ENCODE measurements around the gene AMIGO1. TPM values are rescaled to one million over a fixed set of nuclear protein-coding genes. Genes with fewer than 3 reads are reported as not detected.

AMIGO1 gene
- total RNA-seq, 2 experiments from 2014 or later, result 1.8 to 2.0 TPM

GRCh38 chr1:109492779-109493178, 16.7 kb downstream of the AMIGO1 start:
- Mint-ChIP-seq H3K27me3 (no peaks in the 10 kb centered on the region), H3K36me3 (ENCODE audit: low read depth) (peaks cover 12% of the 10 kb centered on the region), H3K27ac (no peak overlapping the region), H3K9me3 (ENCODE audit: low read depth) (no peaks in the 10 kb centered on the region), H3K4me1 (peaks cover 35% of the 10 kb centered on the region), H3K4me3 (no peak overlapping the region)
- intact Hi-C loops (cut with DNase I, micrococcal nuclease), result loop anchor here (5.0 kb wide), 3 partner anchors 55 to 540 kb away; partner anchors contain the start of genes GNAI3 (in 1 of the 2), PSRC1 (in 1 of the 2) and STRIP1 (in 1 of the 2)
- CTCF ChIA-PET, result interaction anchor here (0.6 to 26.9 kb wide), 16 partner anchors 10 to 278 kb away, joined by 3 to 864 read pairs (median 4); partner anchors contain the start of genes AMIGO1, ATXN7L2, GNAI3 and GPR61
- ATAC-seq, result no peak
- POLR2A ChIA-PET, result interaction anchor here (1.8 kb wide), 1 partner anchor 9 kb away, joined by 4 read pairs; the partner anchor contains the start of gene ATXN7L2
- no peak for DNase-seq

- H3K27ac Mint-ChIP-seq, result no peak overlapping the region
- POLR2A ChIA-PET, result interaction anchor here (0.7 kb wide), 1 partner anchor 57 kb away, joined by 4 read pairs; no protein-coding TSS in a partner anchor
- DNase-seq (no peak), ATAC-seq (no peak)
- H3K9me3 Mint-ChIP-seq (ENCODE audit: low read depth), result no peaks in the 10 kb centered on the region
- no peak overlapping the region for H3K4me3 Mint-ChIP-seq
- CTCF ChIA-PET, result interaction anchor here (0.7 to 26.9 kb wide), 12 partner anchors 8 to 287 kb away, joined by 3 to 864 read pairs (median 5); partner anchors contain the start of genes AMIGO1, GPR61 and PSMA5
- H3K36me3 Mint-ChIP-seq (ENCODE audit: low read depth), result peaks cover 17% of the 10 kb centered on the region
- H3K27me3 Mint-ChIP-seq, result no peaks in the 10 kb centered on the region
- intact Hi-C loops (cut with DNase I, micrococcal nuclease), result loop anchor here (5.0 kb wide), 3 partner anchors 56 to 541 kb away; partner anchors contain the start of genes GNAI3 (in 1 of the 2), PSRC1 (in 1 of the 2) and STRIP1 (in 1 of the 2)
- H3K4me1 Mint-ChIP-seq, result peaks cover 31% of the 10 kb centered on the region
These were observed 18.2 kb downstream of the AMIGO1 start for GRCh38 chr1:109491372-109491771.

- no peak overlapping the region for H3K27ac Mint-ChIP-seq
- ATAC-seq (no peak), DNase-seq (no peak)
- ChIA-PET POLR2A (interaction anchor here (0.7 kb wide), 1 partner anchor 57 kb away, joined by 4 read pairs; no protein-coding TSS in a partner anchor), CTCF (interaction anchor here (0.7 to 26.9 kb wide), 12 partner anchors 8 to 286 kb away, joined by 3 to 864 read pairs (median 5); partner anchors contain the start of genes AMIGO1, GPR61 and PSMA5)
- H3K4me1 Mint-ChIP-seq, result peaks cover 29% of the 10 kb centered on the region
- H3K36me3 Mint-ChIP-seq (ENCODE audit: low read depth), result peaks cover 17% of the 10 kb centered on the region
- intact Hi-C loops (cut with DNase I, micrococcal nuclease), result loop anchor here (5.0 kb wide), 3 partner anchors 56 to 541 kb away; partner anchors contain the start of genes GNAI3 (in 1 of the 2), PSRC1 (in 1 of the 2) and STRIP1 (in 1 of the 2)
- no peaks in the 10 kb centered on the region for H3K27me3 Mint-ChIP-seq
- no peak overlapping the region for H3K4me3 Mint-ChIP-seq
- no peaks in the 10 kb centered on the region for H3K9me3 Mint-ChIP-seq (ENCODE audit: low read depth)
These were observed 18.6 kb downstream of the AMIGO1 start for GRCh38 chr1:109490934-109491302.

- Mint-ChIP-seq H3K4me1 (peaks cover 26% of the 10 kb centered on the region), H3K9me3 (ENCODE audit: low read depth) (no peaks in the 10 kb centered on the region), H3K27ac (no peak overlapping the region), H3K27me3 (no peaks in the 10 kb centered on the region), H3K4me3 (no peak overlapping the region), H3K36me3 (ENCODE audit: low read depth) (peaks cover 15% of the 10 kb centered on the region)
- intact Hi-C loops (cut with DNase I, micrococcal nuclease), result loop anchor here (5.0 kb wide), 3 partner anchors 57 to 542 kb away; partner anchors contain the start of genes GNAI3 (in 1 of the 2), PSRC1 (in 1 of the 2) and STRIP1 (in 1 of the 2)
- ChIA-PET POLR2A (interaction anchor here (1.2 kb wide), 1 partner anchor 39 kb away, joined by 4 read pairs; no protein-coding TSS in a partner anchor), CTCF (interaction anchor here (0.6 to 26.9 kb wide), 17 partner anchors 8 to 974 kb away, joined by 3 to 864 read pairs (median 4); partner anchors contain the start of genes AMIGO1, GPR61 and PSMA5)
- DNase-seq, result peak; percentile 81
- peak; percentile 27 for ATAC-seq
These were observed 19.2 kb downstream of the AMIGO1 start for GRCh38 chr1:109490029-109490933.

- H3K27ac Mint-ChIP-seq, result no peak overlapping the region
- H3K4me3 Mint-ChIP-seq, result no peak overlapping the region
- peaks cover 28% of the 10 kb centered on the region for H3K4me1 Mint-ChIP-seq
- ATAC-seq (no peak), DNase-seq (no peak)
- ChIA-PET CTCF (interaction anchor here (0.7 to 26.9 kb wide), 2 partner anchors 43 to 629 kb away, joined by 3 to 864 read pairs; partner anchors contain the start of gene GPR61), POLR2A (interaction anchor here (0.5 kb wide), 1 partner anchor 68 kb away, joined by 5 read pairs; no protein-coding TSS in a partner anchor)
- H3K9me3 Mint-ChIP-seq (ENCODE audit: low read depth), result no peaks in the 10 kb centered on the region
- peaks cover 15% of the 10 kb centered on the region for H3K36me3 Mint-ChIP-seq (ENCODE audit: low read depth)
- intact Hi-C loops (cut with DNase I, micrococcal nuclease), result no loop called here
- H3K27me3 Mint-ChIP-seq, result no peaks in the 10 kb centered on the region
These were observed 20.8 kb downstream of the AMIGO1 start for GRCh38 chr1:109488696-109489095.

- Mint-ChIP-seq H3K27ac (no peak overlapping the region), H3K9me3 (ENCODE audit: low read depth) (no peaks in the 10 kb centered on the region), H3K4me3 (no peak overlapping the region), H3K4me1 (peaks cover 27% of the 10 kb centered on the region), H3K27me3 (no peaks in the 10 kb centered on the region), H3K36me3 (ENCODE audit: low read depth) (peaks cover 15% of the 10 kb centered on the region)
- POLR2A ChIA-PET, result interaction anchor here (0.5 kb wide), 1 partner anchor 67 kb away, joined by 5 read pairs; no protein-coding TSS in a partner anchor
- CTCF ChIA-PET, result interaction anchor here (0.6 to 26.9 kb wide), 4 partner anchors 44 to 629 kb away, joined by 3 to 864 read pairs (median 3); partner anchors contain the start of gene GPR61
- intact Hi-C loops (cut with DNase I, micrococcal nuclease), result no loop called here
- no peak for DNase-seq
- no peak for ATAC-seq
These were observed 21.3 kb downstream of the AMIGO1 start for GRCh38 chr1:109488201-109488600.

- Mint-ChIP-seq H3K27ac (no peak overlapping the region), H3K4me3 (no peak overlapping the region), H3K9me3 (ENCODE audit: low read depth) (no peaks in the 10 kb centered on the region), H3K27me3 (no peaks in the 10 kb centered on the region), H3K4me1 (peaks cover 31% of the 10 kb centered on the region), H3K36me3 (ENCODE audit: low read depth) (peaks cover 13% of the 10 kb centered on the region)
- ChIA-PET CTCF (interaction anchor here (0.7 to 26.9 kb wide), 4 partner anchors 16 to 388 kb away, joined by 3 to 864 read pairs (median 10); partner anchors contain the start of gene GPR61), POLR2A (no interaction called here)
- no peak for DNase-seq
- intact Hi-C loops (cut with DNase I, micrococcal nuclease), result no loop called here
- ATAC-seq, result no peak
These were observed 22.3 kb downstream of the AMIGO1 start for GRCh38 chr1:109487261-109487660.

- intact Hi-C loops (cut with DNase I, micrococcal nuclease), result loop anchor here in 1 of 2 experiments (2.0 kb wide), 1 partner anchor 136 kb away; no protein-coding TSS in a partner anchor
- CTCF ChIA-PET, result interaction anchor here (0.6 to 3.6 kb wide), 7 partner anchors 9 to 49 kb away, joined by 4 to 16 read pairs (median 8); partner anchors contain the start of gene CYB561D1
These were observed 24.5 kb downstream of the AMIGO1 start for GRCh38 chr1:109485001-109485400.

GRCh38 chr1:109484519-109484975, 25.0 kb downstream of the AMIGO1 start:
- peak overlapping the region; percentile 96 for H3K27ac Mint-ChIP-seq
- intact Hi-C loops (cut with DNase I, micrococcal nuclease), result loop anchor here (1.0 to 5.0 kb wide), 6 partner anchors 136 to 737 kb away; partner anchors contain the start of genes CELSR2 (in 1 of the 2), STXBP3 (in 1 of the 2), TMEM167B (in 1 of the 2) and WDR47 (in 1 of the 2)
- DNase-seq (peak; percentile 40), ATAC-seq (no peak)
- ChIA-PET CTCF (interaction anchor here (0.7 to 3.6 kb wide), 7 partner anchors 9 to 50 kb away, joined by 4 to 26 read pairs (median 13); partner anchors contain the start of gene CYB561D1), POLR2A (interaction anchor here (1.4 to 1.7 kb wide), 2 partner anchors 9 to 59 kb away, joined by 4 to 8 read pairs; partner anchors contain the start of gene CYB561D1)
- peaks cover 9% of the 10 kb centered on the region for H3K36me3 Mint-ChIP-seq (ENCODE audit: low read depth)
- no peaks in the 10 kb centered on the region for H3K27me3 Mint-ChIP-seq
- peaks cover 33% of the 10 kb centered on the region for H3K4me1 Mint-ChIP-seq
- no peaks in the 10 kb centered on the region for H3K9me3 Mint-ChIP-seq (ENCODE audit: low read depth)
- peak overlapping the region; percentile 88 for H3K4me3 Mint-ChIP-seq

More at GRCh38 chr1:109485001-109485400, 24.5 kb downstream of the AMIGO1 start:
- DNase-seq, result peak; percentile 25
- no peaks in the 10 kb centered on the region for H3K9me3 Mint-ChIP-seq (ENCODE audit: low read depth)
- no peak for ATAC-seq
- peak overlapping the region; percentile 88 for H3K4me3 Mint-ChIP-seq
- POLR2A ChIA-PET, result no interaction called here
- H3K27ac Mint-ChIP-seq, result peak overlapping the region; percentile 96
- peaks cover 33% of the 10 kb centered on the region for H3K4me1 Mint-ChIP-seq
- peaks cover 11% of the 10 kb centered on the region for H3K36me3 Mint-ChIP-seq (ENCODE audit: low read depth)
- no peaks in the 10 kb centered on the region for H3K27me3 Mint-ChIP-seq
